NCI-H510A treated with DMSO at 0.1 percent for 48 hours (cell line): ENCODE results near the gene NDST1.
A peak's percentile ranks its signal among the peaks of the same experiment; 100 is the strongest.

Source experiments
- DNase-seq: peaks from one replicate; lab custom pipeline; 2025; lab: John Stamatoyannopoulos, UW

Gene NDST1

DNA sequence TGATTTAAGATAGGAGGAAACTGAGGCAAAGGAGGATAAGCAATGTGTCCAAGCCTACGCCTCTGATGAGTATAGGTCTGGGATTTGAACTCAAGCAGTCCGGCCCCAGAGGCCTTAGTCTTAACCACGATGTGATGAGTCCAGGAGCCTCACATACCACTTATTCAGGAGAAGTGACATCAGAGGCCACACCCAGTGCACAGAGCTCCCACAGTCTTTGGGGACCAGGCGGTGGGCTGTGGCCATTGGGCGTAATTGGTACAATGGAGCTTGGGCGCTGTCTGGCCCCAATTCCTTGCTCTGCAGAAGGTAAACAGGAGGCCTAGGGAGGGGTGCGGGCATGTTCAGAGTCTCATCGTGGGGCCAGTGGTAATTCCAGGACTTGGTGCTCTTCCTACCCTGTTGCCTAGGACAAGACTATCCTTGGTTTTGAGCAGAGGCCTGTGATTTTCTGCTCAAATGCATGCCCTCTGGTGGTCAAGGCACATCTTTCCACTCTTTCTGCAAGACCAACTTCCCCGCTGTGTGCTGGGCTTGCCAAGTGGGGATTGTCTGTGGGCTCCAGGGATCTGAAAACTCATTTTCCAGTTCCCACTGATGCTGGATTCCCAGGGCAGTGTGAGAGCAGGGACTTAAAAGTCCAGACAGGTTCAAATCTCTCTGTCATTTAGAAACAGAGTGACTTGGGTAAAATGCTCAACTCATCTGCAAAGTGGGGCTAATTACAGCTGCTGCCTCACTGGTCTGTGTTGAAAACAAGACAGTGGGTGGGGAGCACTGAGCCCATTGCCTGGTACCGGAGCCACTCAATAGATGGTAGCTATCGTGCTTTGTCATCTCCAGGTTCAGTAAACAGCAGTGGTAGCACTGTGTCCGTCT lies 15.8 kb downstream of the NDST1 start:
- peak; percentile 32 for DNase-seq

DNA sequence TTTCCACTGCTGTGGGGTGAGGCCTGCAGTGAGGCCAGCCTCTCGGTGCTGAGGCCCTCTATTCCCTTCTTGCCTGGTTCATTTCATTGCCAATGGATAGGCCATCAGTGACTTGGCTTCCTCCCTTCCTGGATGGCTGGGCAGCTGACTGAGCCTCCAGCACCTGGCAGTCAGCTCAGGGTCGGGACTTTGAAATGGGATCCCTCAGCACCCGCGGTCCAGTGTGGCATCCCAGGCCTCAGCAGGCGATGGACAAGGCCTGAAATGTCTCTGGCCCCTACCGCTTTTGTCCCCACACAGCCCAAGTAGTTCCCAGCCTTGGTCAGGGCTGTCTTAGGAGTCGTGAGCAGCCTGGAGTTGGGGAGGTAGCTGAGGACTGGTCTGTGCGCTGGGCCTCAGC lies 17.2 kb downstream of the NDST1 start:
- DNase-seq, result no peak

DNA sequence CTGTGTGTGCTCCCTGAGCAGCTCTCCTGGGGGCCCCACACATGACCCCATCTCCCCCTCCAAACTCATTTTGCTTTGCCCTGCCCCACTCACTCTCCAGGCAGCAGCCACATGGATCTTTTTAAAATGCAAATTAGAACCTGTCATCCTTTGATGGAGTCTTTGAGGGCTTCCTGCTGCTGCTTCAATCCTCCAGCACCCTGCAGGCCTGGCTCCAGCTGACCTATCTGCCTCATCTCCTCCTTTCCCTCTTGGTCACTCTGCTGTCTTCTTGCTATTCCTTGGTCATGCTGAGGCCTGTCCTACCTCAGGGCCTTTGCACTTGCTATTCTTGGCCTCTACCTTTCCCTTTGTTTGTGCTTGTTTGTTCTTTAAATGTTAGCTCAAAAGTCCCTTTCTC lies 17.9 kb downstream of the NDST1 start:
- DNase-seq, result no peak

DNA sequence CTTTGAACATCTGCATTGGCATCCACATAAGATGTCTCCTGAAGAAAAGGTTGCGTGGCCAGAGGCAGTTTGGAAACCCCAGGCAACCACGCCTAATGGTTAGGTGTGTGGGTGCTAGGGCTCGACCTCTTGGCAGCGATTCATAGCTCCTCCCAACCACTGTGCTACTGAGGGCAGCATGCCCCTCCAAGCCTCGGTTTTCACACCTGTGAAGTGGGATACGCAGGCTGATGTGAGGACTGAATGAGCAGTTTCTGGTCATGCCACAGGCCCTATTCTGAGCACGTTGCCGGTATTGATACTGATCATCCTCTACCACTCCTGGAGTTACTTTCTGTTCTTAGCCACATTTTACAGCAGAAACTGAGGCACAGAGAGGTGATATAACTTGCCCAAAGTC lies 19.1 kb downstream of the NDST1 start:
- no peak for DNase-seq

DNA sequence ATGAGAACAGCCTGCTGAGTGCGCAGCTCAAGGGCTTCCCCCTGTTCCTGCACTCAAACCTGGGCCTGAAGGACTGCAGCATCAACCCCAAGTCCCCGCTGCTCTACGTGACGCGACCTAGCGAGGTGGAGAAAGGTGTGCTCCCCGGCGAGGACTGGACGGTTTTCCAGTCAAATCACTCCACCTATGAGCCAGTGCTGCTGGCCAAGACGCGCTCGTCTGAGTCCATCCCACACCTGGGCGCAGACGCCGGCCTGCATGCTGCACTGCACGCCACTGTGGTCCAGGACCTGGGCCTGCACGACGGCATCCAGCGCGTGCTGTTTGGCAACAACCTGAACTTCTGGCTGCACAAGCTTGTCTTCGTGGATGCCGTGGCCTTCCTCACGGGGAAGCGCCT lies 19.9 kb downstream of the NDST1 start:
- no peak for DNase-seq

DNA sequence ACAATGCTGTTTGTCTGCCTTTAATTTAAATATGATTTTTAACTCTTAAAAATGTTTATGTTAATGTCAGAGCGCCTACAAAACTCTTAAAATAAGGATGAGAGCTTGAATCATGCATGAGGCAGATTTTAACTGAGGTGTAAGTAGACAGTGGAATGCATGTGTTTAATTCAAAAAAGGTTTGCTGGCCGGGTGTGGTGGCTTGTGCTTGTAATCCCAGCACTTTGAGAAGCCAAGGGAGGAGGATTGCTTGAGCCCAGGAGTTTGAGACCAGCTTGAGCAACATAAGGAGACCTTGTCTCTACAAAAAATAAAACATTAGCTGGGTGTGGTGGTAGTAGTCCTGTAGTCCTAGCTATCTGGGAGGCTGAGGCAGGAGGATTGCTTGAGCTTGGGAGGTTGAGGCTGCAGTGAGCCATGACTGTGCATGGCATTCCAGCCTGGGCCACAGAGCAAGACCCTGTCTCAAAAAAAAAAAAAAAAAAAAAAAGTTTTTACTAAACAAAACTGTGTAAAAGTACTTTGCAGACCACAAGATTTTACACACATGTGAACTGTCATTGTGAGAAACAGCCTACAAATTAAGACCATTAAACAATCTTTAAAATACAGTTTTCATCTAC lies 21.1 kb downstream of the NDST1 start:
- no peak for DNase-seq

DNA sequence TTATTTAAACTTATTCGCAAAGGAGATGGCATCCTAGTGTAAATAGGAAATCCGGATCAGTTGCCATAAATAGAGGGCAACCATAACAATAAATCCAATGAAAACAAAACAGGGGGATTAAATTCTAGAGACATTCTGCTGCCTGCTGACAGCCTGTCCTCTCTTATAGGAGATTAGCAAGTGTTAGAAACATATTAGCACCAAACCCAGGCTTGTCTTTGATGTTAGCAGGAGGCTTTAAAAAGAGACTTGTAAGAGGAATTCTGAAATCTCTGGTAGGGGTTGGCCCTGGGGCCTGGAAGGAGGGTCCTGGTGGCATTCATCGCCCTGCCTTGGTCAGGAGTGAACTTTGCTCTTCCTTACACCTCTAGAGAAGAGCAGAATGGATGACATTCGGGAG lies 21.6 kb downstream of the NDST1 start:
- no peak for DNase-seq

DNA sequence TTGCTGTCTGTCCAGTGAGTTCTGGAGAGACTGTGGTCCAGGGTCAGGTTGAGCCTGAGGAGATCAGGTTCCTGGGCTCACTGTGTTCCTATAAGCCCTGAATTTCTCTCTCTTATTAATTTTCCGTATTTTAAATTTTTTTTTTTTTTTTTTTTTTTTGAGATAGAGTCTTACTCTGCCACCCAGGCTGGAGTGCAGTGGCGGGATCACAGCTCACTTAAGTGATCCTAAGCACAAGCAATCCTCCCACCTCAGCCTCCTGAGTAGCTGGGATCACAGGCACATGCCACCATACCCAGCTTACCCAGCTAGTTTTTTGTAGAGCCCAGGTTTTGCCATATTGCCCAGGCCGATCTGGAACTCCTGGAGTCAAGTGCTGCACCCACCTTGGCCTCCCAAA lies 22.5 kb downstream of the NDST1 start:
- DNase-seq, result no peak

DNA sequence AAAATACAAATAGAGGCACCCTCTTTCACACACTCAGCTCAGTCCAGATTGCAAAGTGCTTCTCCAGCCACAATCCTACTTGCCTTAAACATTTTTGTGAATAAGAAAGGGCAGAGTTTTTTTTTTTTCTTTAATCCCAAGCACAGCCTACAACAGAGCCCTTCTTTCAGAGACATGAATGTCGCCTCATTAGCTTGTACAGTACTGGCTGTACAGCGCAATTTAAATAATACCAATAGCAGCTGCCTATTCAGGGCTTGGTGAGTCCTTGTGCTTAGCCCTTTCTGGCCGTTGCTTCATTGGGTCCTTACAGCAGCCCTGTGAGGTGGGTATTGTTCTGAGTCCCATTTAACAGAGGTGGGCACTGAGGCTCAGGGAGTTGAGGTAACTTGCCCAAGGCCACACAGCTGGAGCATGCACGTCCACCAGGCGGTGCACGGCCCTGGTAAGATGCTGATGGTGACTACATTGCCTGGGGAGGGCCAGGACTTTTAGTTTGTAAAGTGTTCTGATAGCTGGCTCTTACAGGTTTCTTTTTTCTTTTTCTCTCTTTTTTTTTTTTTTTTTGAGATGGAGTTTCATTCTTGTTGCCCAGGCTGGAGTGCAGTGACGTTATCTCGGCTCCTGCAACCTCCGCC lies 23.1 kb downstream of the NDST1 start:
- DNase-seq, result no peak

DNA sequence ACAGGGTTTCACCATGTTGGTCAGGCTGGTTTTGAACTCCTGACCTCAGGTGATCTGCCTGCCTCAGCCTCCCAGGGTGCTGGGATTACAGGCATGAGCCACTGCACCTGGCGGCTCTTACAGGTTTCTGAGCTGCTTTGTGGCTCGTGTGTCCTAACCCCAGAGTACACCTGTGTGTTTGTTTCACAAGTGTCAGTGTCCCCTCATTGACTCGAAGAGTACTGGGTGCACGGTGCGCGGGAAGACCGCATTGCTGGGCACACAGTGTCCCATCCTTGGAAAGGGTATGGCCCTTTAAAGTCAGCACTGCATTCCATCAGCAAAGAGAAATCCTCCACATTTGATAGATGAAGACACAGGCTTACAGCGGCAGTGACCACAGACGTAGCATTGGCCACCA lies 23.8 kb downstream of the NDST1 start:
- no peak for DNase-seq

DNA sequence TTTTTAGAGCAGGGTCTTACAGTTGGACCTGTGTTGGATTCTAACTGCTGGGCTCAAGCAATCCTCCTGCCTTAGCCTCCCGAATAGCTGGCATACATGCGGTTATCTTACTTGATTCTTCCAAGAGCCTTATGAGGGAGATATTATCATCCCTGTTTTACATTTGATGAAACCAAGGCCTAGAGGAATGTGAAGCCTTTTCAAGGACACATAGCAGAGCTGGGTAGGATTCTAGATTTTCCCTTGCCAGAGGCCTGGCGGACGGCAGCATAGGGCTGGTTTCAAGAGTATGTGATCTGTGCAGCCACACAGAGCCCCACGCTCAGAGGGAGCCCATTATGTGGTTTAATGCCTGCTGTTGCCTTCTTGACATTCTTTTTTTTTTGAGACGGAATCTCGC lies 24.2 kb downstream of the NDST1 start:
- no peak for DNase-seq

DNA sequence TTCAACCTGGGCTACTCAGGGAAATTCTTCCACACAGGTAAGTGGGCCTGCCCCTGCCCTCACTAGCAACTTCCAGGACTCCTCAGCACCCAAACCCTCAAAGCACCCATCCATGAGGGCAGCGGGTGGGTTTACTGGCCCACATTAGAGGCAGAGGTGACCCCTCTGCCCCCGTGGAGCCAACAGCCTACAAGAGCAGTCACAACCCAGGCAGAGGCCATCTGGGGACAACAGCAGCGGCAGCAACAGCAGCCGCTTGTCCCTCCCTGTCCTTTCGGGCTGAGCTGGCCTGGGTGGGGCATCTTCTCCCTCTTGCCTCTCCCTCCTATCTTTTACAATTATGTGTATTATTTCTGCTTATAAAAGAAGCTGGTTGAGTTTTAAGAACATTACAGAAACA lies 25.1 kb downstream of the NDST1 start:
- DNase-seq, result no peak

DNA sequence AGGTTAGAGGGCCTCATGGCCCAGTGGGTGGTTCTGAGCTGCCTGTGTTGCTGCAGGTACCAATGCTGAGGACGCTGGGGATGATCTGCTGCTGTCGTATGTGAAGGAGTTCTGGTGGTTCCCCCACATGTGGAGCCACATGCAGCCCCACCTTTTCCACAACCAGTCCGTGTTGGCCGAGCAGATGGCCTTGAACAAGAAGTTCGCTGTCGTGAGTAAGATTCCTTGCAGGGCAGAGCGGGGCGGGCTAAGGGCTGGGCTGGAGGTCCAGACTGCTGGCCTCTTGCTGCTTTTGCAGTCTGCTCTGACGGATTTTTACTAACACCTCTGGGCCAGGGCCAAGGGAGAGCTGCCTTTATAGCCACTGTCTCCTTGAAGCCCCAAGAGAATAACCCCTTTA lies 26.9 kb downstream of the NDST1 start:
- no peak for DNase-seq

DNA sequence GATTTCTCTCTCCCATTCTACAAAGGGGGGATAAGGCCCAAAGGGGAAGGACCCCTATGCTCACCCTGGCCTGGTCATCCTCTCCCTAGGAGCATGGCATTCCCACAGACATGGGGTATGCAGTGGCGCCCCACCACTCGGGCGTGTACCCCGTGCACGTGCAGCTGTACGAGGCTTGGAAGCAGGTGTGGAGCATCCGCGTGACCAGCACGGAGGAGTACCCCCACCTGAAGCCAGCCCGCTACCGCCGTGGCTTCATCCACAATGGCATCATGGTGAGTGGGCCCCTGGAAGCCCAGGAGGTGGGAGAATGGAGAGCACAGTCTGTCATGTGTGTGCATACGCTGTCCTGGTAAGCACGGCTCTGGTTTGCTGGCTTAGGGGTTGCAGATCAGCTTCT lies 27.7 kb downstream of the NDST1 start:
- DNase-seq, result no peak

DNA sequence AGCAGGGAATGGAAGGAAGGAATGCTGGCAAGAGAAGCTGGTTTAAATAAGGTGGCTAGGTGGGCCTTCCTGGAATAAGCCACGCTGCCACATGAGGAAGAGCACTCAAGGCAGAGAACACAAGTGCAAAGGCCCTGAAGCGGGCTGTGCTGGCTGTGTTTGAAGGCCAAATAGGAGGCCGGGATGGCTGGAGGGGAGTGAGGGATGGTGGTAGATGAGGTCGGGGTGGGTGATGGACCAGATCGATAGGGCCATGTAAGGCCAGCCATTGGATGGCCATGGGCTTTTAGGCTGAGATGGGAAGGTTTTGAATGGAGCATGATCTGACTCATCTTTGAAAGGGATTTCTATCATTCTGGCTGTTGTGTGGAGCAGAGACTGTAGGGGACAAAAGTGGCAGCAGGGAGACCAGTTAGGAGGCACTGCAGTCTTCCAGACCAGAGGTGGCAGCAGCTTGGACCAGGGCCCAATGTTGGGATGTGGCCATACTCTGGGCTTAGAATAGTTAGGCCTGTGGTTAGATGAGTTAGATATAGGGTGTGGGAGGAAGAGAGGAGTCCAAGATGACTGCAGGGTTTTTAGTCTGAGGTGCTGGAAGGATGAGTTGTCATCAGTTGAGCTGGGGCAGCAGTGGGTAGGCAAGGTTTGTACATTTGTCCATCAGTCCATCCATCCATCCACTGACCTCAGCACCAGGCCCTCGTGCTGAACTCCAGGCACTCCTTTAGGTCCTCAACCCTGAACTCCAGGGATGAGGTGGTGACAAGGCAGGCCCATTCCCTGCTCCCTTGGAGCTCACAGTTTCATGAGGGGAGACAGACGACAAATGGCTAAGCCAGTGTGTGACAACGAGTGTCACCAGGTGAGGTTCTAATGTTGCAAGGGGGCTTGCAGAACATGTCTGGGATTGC lies 30.3 kb downstream of the NDST1 start:
- no peak for DNase-seq

DNA sequence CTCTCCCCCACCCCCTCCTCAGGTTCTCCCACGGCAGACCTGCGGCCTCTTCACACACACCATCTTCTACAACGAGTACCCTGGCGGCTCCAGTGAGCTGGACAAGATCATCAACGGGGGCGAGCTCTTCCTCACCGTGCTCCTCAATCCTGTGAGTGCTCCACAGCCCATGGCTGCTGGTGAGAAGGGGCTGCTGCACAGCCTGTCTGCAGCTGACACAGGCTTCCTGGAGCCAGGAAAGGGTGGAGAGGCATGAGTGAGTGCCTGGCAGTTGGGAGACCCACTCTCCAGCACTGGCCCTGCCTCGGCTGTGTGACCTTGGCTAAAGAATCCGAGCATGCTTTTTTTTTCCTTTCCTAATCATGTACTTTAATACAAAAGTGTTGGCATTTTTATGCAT lies 31.3 kb downstream of the NDST1 start:
- DNase-seq, result no peak

DNA sequence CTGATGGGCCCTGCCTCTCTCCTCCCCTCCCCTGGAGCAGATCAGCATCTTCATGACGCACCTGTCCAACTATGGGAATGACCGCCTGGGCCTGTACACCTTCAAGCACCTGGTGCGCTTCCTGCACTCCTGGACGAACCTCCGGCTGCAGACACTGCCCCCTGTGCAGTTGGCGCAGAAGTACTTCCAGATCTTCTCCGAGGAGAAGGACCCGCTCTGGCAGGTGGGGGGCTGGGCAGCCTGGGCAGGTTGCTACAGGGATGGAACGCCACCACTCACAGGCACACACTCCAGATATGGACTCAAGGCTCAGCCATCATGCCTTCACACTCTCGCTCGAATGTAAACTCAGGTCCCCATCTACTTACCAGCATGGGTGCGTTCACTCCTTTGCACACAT lies 32.1 kb downstream of the NDST1 start:
- no peak for DNase-seq

DNA sequence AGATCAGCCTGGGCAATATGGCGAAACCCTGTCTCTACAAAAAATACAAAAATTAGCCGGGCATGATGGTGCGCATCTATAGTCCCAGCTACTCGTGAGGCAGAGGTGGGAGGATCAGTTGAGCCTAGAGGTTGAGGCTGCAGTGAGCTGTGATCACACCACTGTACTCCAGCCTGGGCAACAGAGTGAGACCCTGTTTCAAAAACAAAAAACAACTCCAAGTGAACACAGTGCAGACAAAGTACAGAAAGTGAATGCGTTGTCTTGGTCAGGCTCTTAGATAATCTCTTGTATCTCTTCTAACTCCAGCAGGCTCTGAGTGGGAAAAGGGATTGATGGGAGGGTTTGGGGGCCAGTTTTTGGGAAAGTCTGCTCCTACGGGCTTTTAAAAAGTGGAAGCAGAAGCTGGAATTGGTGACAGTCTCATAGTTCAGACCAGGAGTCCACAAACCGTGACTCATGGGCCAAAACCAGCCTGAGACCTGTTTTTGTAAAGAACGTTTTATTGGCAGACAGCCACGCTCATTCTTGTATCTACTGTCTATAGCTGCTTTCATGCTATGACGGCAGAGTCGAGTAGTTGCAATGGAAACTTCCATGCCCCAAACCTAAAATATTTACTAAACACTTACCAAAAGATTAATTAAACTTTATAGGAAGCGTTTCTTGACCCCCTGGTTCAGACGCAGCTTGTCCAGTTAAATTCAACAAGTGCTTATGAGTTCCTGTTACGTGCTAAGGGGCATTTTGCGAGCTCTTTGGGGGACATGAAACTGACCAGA lies 32.9 kb downstream of the NDST1 start:
- no peak for DNase-seq

DNA sequence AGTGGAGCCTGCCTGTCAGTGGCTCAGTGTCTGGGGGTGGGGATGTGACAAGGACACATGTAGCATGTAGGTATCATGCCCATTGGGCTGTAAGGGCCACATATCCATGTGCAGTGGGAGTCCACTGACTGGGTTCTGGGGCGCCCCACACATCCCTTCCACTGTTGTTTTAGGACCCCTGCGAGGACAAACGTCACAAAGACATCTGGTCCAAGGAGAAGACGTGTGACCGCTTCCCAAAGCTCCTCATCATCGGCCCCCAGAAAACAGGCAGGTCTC lies 33.4 kb downstream of the NDST1 start:
- DNase-seq, result no peak

DNA sequence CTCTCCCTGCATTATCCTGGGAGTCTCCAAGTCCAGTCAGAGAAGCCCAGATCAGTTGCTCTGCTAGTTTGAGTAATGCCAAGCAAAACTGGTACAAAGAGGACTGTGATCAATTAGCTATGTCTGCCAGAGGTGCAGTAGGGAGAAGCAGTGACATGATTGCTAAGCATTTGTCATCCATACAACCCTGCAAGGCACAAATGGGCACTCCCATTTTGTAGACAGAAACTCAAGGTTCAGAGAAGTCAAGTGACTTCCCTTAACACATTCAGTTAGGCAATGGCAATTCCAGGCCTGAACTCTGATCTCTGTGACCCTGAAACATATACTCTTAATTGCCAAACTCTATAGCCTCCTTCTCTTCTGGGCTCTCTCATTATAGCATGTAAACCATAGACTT lies 34.0 kb downstream of the NDST1 start:
- DNase-seq, result no peak

DNA sequence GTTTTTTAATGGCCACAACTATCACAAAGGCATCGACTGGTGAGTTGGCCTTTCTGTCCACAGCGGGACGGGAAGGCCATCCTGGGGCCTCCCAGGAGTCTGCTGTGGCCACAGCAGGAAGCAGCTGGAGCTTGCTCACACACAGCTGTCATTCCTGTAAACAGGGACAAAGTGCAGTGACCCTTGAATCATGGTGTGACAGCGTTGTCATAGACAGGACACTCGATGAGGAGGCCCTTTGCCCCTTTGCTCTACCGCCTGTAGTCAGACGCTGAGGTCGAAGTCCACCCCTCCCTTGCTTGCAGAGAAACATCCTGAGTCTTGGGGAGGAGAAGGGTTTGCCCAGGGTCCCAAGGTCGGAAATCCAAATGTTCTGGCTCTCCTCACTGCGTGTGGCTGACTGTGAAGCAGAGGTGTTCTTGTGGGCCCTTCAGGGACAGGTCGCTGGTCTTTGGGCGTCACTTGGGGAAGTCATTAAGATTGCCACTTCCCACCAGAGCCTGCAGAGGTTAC lies 35.1 kb downstream of the NDST1 start:
- no peak for DNase-seq
